ENCODE measurements around the gene VAV1.
"Not testable (repeated sequence)": the region's sequence is repeated elsewhere in the genome, so short reads cannot be mapped to it uniquely, and the experiment has no call there.

The VAV1 gene

GRCh38 chr19:6754653-6755463 lies 17.6 kb upstream of the VAV1 start:
- no peak overlapping the region for H3K4me3 ChIP-seq (ENCODE audit: low read depth, low read length)

- H3K4me3 ChIP-seq (ENCODE audit: low read depth, low read length), result no peak overlapping the region
Observed at GRCh38 chr19:6760606-6761005, 11.9 kb upstream of the VAV1 start.

DNA sequence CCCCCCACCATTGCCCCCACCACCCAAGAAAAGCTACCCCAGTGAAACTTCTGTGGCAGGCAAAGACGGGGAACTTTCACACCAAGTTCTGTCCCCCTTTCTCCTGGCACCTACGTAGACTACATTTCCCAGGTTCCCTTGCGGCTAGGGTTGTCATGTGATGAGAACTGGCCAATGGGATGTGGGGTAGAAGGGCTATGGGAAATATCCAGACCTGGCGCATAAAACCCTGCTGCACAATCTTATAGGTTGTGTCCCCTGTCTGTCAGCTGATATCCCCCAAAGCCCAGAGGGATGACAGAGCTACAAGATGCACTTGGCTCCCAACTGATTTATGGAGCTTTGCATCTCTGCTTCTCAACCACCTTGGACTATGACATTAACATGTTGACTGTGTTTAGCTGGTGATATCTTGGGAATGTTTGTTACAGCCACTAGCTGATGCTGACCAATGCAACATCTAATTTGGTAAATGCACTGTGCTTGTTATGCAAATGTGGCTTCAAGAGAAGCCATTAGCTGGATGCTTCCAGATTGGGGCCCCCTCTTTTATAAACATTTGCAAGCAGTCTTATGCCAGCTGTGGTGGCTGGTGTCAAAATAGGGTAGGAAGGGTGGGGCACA lies 11.3 kb upstream of the VAV1 start:
- H3K4me3 ChIP-seq (ENCODE audit: low read depth, low read length), result no peak overlapping the region

GRCh38 chr19:6762253-6762797 lies 10.2 kb upstream of the VAV1 start:
- H3K4me3 ChIP-seq (ENCODE audit: low read depth, low read length), result not testable (repeated sequence)

- H3K4me3 ChIP-seq (ENCODE audit: low read depth, low read length), result peak overlapping the region; percentile 90
Observed at GRCh38 chr19:6765738-6766356, 6.7 kb upstream of the VAV1 start.

DNA sequence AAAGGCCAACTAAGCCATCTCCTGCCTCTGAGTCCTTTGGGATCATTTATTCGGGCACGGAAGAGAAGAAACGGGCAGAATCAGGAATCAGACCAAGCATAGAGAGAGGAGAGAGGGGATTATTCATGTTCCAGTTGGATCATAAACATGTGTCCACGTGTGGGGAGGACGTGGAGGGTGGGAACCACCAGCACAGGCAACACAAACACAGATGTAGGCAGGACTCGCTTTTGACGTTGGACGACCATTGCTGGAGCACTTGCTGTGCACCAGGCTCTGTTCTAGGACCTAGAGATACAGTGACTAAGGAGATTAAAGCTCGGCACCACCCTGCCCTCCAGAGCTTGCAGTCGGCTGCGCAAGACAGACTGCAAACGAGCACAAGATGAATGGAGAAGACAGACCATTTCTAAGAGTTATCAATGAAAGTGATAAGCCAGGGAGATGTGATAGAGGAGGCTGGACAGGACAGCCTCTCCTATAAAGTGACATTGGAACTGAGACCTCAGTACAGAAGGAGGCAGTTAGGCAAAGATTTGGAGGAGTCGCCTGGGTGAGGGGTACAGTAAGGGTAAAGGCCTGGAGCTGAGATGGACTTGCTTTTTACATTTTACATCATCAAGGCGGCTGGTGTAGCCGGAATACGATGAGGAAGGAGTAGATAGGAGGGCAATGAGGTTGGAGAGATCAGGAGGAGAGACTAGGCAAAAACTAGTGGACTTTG lies 6.0 kb upstream of the VAV1 start:
- peak overlapping the region; percentile 90 for H3K4me3 ChIP-seq (ENCODE audit: low read depth, low read length)

DNA sequence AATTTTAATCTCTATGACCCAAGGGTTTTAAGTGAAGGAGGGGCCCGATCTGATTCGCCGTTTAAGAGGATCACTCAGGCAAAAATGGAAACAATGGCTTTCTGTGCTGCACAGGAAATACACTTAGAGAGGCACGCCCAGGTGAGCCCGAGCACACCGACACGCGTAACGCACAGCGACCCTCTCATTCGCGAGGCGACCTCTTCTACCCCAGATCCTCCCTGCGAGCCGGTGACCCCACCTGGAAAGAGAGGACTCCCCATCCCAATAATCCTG lies 5.5 kb upstream of the VAV1 start:
- H3K4me3 ChIP-seq (ENCODE audit: low read depth, low read length), result peak overlapping the region; percentile 90

- H3K4me3 ChIP-seq (ENCODE audit: low read depth, low read length), result peak within 1 kb of the TSS; percentile 90
Observed at GRCh38 chr19:6767357-6768235, 4.9 kb upstream of the VAV1 start, which contains the start of gene SH2D3A. SH2D3A (minus strand) TSS chr19:6767435; CDS start chr19:6763748, 3,687 bp downstream.

GRCh38 chr19:6768236-6768785 lies 4.2 kb upstream of the VAV1 start:
- H3K4me3 ChIP-seq (ENCODE audit: low read depth, low read length), result peak overlapping the region; percentile 22

GRCh38 chr19:6769006-6769619 lies 3.4 kb upstream of the VAV1 start:
- H3K4me3 ChIP-seq (ENCODE audit: low read depth, low read length), result no peak overlapping the region

- H3K4me3 ChIP-seq (ENCODE audit: low read depth, low read length), result not testable (repeated sequence)
Observed at GRCh38 chr19:6771648-6772027, 870 bp upstream of the VAV1 start.

DNA sequence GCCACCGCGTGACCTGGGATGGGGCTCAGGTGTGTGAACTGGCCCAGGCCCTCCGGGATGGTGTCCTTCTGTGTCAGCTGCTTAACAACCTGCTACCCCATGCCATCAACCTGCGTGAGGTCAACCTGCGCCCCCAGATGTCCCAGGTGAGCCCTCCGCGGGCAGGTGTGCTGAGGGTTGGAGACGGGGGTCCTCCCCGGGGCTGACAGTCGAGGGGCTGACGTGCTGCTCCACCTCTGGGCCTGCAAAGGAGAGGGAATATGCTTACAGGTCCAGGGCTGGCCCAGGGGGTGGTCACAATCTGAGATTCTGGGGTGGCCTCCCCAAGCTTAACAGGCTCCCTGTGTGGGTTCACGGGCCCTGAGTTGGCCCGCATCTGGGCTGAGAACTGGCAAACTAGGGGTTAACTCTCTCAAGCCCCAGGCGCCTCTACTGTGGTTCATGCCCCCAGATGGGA lies 386 bp downstream of the VAV1 start:
- no peak overlapping the region for H3K4me3 ChIP-seq (ENCODE audit: low read depth, low read length)

- no peak overlapping the region for H3K4me3 ChIP-seq (ENCODE audit: low read depth, low read length)
Observed at GRCh38 chr19:6773323-6773931, 919 bp downstream of the VAV1 start.

DNA sequence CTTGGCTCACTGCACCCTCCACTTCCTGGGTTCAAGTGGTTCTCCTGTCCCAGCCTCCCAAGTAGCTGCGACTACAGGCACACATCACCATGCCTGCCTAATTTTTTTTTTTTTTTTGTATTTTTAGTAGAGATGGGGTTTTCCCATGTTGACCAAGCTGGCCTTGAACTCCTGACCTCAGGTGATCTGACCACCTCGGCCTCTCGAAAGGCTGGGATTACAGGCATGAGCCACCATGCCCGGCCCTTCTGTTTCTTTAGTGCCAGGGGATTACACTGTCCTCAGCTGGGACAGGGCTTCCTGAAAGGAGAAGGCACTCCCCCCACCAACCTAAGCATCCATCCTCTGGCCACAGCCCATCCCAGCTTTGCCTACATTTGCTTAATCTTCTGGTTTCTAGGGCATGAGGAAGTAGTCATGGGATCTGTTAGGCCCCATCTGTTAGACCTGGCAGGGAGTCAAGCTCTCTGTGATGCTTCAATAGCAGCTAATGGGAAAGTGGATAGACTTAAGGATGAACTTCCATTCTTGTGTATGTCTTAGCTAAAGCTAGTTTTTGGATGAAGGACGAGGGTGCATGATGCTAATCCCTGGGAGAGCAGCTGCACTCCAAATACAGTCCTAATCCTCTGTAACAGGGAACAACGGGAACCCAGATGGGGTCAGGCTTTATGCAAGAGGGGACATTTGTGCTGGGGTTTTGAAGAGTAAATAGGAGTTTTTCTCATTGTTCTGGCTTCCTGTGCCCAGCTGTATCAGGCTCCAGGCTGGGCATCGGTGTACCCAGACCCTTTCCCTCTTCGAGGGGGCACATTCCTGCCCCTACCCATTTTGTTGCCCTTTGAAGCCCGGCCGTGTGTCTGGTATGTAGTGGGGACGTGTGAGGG lies 2.6 kb downstream of the VAV1 start:
- H3K4me3 ChIP-seq (ENCODE audit: low read depth, low read length), result no peak overlapping the region

DNA sequence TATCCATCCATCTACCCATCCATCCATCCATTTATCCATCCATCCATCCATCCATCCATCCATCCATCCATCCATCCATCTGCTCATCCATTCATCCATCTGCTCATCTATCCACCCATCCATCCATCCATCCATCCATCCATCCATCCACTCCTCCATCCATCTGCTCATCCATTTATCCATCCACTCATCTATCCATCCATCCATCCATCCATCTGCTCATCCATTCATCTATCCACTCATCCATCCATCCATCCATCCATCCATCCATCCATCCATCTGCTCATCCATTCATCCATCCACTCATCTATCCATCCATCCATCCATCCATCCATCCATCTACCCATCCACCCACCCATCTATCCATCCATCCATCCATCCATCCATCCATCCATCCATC lies 3.5 kb downstream of the VAV1 start:
- not testable (repeated sequence) for H3K4me3 ChIP-seq (ENCODE audit: low read depth, low read length)

DNA sequence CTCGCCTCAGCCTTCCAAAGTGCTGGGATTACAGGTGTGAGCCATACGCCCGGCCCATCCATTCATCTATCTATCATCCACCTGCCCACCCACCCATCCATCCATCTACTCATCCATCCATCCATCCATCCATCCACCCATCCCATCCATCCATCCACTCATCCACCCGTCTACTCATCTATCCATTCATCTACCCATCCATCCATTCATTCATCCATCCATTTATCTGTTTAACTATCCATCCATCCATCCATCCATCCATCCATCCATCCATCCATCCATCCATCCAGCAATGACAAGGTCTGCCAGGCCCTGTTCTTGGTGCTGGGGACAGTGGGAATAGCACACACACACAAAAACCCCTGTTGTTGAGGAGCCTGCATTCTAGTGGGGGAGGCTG lies 4.5 kb downstream of the VAV1 start:
- H3K4me3 ChIP-seq (ENCODE audit: low read depth, low read length), result no peak overlapping the region

DNA sequence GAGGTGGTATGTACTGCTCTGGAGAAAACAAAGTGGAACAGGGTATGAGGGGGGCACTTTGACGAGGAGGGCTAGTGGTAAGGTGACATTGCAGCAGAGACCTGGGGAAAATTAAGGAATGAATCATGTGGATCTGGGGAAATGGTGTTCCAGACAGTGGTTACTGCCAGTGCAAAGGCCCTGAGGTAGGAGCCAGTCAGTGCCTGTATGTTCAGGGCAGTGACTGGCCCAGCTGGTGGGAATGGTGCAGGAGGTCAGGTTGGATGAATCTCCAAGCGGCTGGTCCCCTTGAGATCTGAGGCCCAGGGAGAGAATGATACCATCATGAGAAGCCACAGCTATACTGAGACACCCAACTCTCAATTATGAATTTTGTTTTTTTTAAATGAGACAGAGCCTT lies 4.9 kb downstream of the VAV1 start:
- H3K4me3 ChIP-seq (ENCODE audit: low read depth, low read length), result no peak overlapping the region

DNA sequence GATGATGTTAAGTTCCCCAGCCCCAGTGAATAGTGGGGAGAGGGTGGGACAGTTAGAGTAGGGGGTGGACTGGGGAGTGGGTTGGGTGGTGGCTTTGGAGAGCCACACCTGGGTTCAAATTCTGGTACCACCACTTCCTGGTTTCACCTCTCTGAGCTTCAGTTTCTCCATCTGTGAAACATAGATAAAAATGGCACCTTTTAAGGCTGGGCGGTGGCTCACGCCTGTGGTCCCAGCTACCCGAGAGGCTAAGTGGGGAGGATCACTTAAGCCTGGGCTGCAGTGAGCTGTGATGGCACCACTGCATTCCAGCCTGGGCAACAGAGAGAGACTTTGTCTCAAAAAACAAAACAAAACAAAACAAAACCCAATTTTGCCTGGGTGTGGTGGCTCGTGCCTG lies 5.9 kb downstream of the VAV1 start:
- no peak overlapping the region for H3K4me3 ChIP-seq (ENCODE audit: low read depth, low read length)
